IPS DF 6.9 (cell line): ENCODE data around the gene THOP1.

Experiments
- DNase-seq: peaks from one replicate; pipeline ENCODE4 v3.0.0-alpha.2; 2013; ENCODE audit warnings: low read depth, low spot score
- H3K27ac ChIP-seq: one replicate; pipeline ENCODE4 v1.5.1; 2013; ENCODE audit warnings: low read length, control low read depth
- H3K27me3 ChIP-seq: 2 replicates; pipeline ENCODE4 v1.6.1; 2013; ENCODE audit warnings: mild to moderate bottlenecking, low read length; ENCODE audit not compliant: control insufficient read depth, insufficient read depth
- H3K36me3 ChIP-seq: 2 replicates; pipeline ENCODE4 v1.6.1; 2013; ENCODE audit warnings: low read length; ENCODE audit not compliant: control insufficient read depth, insufficient read depth
- H3K4me1 ChIP-seq: 2 replicates; pipeline ENCODE4 v1.6.1; 2013; ENCODE audit warnings: low read length; ENCODE audit not compliant: control insufficient read depth, insufficient read depth
- H3K4me3 ChIP-seq: 2 replicates; pipeline ENCODE4 v1.5.1; 2013; ENCODE audit warnings: mild to moderate bottlenecking, low read length
- H3K9me3 ChIP-seq: 2 replicates; pipeline ENCODE4 v1.6.1; 2013; ENCODE audit warnings: low read length, inconsistent platforms; ENCODE audit not compliant: control insufficient read depth, insufficient read depth
- WGBS: extraction: QIAGEN DNeasy Blood & Tissue Kit; methylation state at CpG from one replicate; pipeline ENCODE4 v1.1.7; 2013; ENCODE audit warnings: mixed read lengths, missing lambda C conversion rate; ENCODE audit not compliant: insufficient read length, insufficient coverage; 5-methylcytosine and 5-hydroxymethylcytosine counted together

THOP1 gene

GRCh38 chr19:2754659-2755447, 30.4 kb upstream of the THOP1 start:
- H3K9me3 ChIP-seq = no peaks in the 10 kb centered on the region
- peaks cover 34% of the 10 kb centered on the region for H3K36me3 ChIP-seq
- H3K4me3 ChIP-seq = no peak overlapping the region
- no peaks in the 10 kb centered on the region for H3K4me1 ChIP-seq
- no peak for DNase-seq
- no CpG with 5 or more reads among the region's 43 CpGs for WGBS
- no peaks in the 10 kb centered on the region for H3K27me3 ChIP-seq
- H3K27ac ChIP-seq = no peak overlapping the region

- no CpG with 5 or more reads among the region's 16 CpGs for WGBS
These were observed 29.9 kb upstream of the THOP1 start for GRCh38 chr19:2755448-2755705.

GRCh38 chr19:2755811-2756210, 29.5 kb upstream of the THOP1 start:
- Histone ChIP-seq H3K4me1 (no peaks in the 10 kb centered on the region), H3K36me3 (peaks cover 37% of the 10 kb centered on the region)

More at GRCh38 chr19:2755448-2755705, 29.9 kb upstream of the THOP1 start:
- no peaks in the 10 kb centered on the region for H3K9me3 ChIP-seq
- no peak overlapping the region for H3K4me3 ChIP-seq
- H3K4me1 ChIP-seq = no peaks in the 10 kb centered on the region
- peaks cover 34% of the 10 kb centered on the region for H3K36me3 ChIP-seq
- H3K27ac ChIP-seq = no peak overlapping the region
- no peak for DNase-seq
- no peaks in the 10 kb centered on the region for H3K27me3 ChIP-seq

GRCh38 chr19:2756477-2756876, 28.8 kb upstream of the THOP1 start:
- Histone ChIP-seq H3K27ac (no peak overlapping the region), H3K36me3 (peaks cover 44% of the 10 kb centered on the region), H3K27me3 (no peaks in the 10 kb centered on the region), H3K9me3 (no peaks in the 10 kb centered on the region), H3K4me1 (no peaks in the 10 kb centered on the region), H3K4me3 (no peak overlapping the region)
- no peak for DNase-seq
- no CpG with 5 or more reads among the region's 8 CpGs for WGBS

More at GRCh38 chr19:2755811-2756210, 29.5 kb upstream of the THOP1 start:
- no peaks in the 10 kb centered on the region for H3K9me3 ChIP-seq
- H3K27ac ChIP-seq = no peak overlapping the region
- no peak for DNase-seq
- WGBS = no CpG with 5 or more reads among the region's 16 CpGs
- H3K4me3 ChIP-seq = no peak overlapping the region
- H3K27me3 ChIP-seq = no peaks in the 10 kb centered on the region

- H3K4me3 ChIP-seq = no peak overlapping the region; the same call in 1 of the 2 replicates
- DNase-seq = no peak
- no peaks in the 10 kb centered on the region for H3K9me3 ChIP-seq
- no peaks in the 10 kb centered on the region for H3K4me1 ChIP-seq
- no peak overlapping the region for H3K27ac ChIP-seq
- H3K27me3 ChIP-seq = no peaks in the 10 kb centered on the region
- no CpG with 5 or more reads among the region's 48 CpGs for WGBS
- H3K36me3 ChIP-seq = peaks cover 47% of the 10 kb centered on the region
These were observed 28.1 kb upstream of the THOP1 start for GRCh38 chr19:2756921-2757881.

GRCh38 chr19:2758601-2759313, 26.5 kb upstream of the THOP1 start:
- Histone ChIP-seq H3K4me1 (no peaks in the 10 kb centered on the region), H3K27ac (no peak overlapping the region), H3K9me3 (no peaks in the 10 kb centered on the region), H3K27me3 (no peaks in the 10 kb centered on the region), H3K4me3 (no peak overlapping the region), H3K36me3 (peaks cover 60% of the 10 kb centered on the region)
- no CpG with 5 or more reads among the region's 17 CpGs for WGBS
- DNase-seq = no peak

GRCh38 chr19:2759362-2759761, 25.9 kb upstream of the THOP1 start:
- H3K27ac ChIP-seq = no peak overlapping the region
- DNase-seq = no peak
- no peak overlapping the region for H3K4me3 ChIP-seq
- H3K4me1 ChIP-seq = no peaks in the 10 kb centered on the region
- H3K9me3 ChIP-seq = no peaks in the 10 kb centered on the region
- peaks cover 60% of the 10 kb centered on the region for H3K36me3 ChIP-seq
- no CpG with 5 or more reads among the region's 17 CpGs for WGBS
- H3K27me3 ChIP-seq = no peaks in the 10 kb centered on the region

- peaks cover 55% of the 10 kb centered on the region for H3K36me3 ChIP-seq
- H3K9me3 ChIP-seq = no peaks in the 10 kb centered on the region
- DNase-seq = no peak
- WGBS = no CpG with 5 or more reads among the region's 7 CpGs
- H3K4me3 ChIP-seq = no peak overlapping the region
- no peaks in the 10 kb centered on the region for H3K4me1 ChIP-seq
- H3K27me3 ChIP-seq = no peaks in the 10 kb centered on the region
- no peak overlapping the region for H3K27ac ChIP-seq
These were observed 25.3 kb upstream of the THOP1 start for GRCh38 chr19:2759965-2760364.

GRCh38 chr19:2761309-2761677, 24.0 kb upstream of the THOP1 start:
- no peak for DNase-seq
- H3K4me3 ChIP-seq = no peak overlapping the region
- WGBS = no CpG with 5 or more reads among the region's 16 CpGs
- peaks cover 46% of the 10 kb centered on the region for H3K36me3 ChIP-seq
- H3K9me3 ChIP-seq = no peaks in the 10 kb centered on the region
- H3K27ac ChIP-seq = no peak overlapping the region
- no peaks in the 10 kb centered on the region for H3K4me1 ChIP-seq
- no peaks in the 10 kb centered on the region for H3K27me3 ChIP-seq
